Measurements from ENCODE around the gene ATG2A.

Gene ATG2A

GRCh38 chr11:64876835-64877341 lies 40.1 kb downstream of the ATG2A start:
- Histone ChIP-seq H3K9me3 (ENCODE audit: control insufficient read depth, insufficient read depth, low read length) (no peaks in the 10 kb centered on the region), H3K27me3 (ENCODE audit: control insufficient read depth, low read length) (no peaks in the 10 kb centered on the region), H3K4me3 (ENCODE audit: low read length) (peak overlapping the region; percentile 95), H3K9me2 (replicated peaks; ENCODE audit: control insufficient read depth, low read length) (no peaks in the 10 kb centered on the region), H4K20me1 (ENCODE audit: control insufficient read depth, insufficient read depth, low read depth, low read length) (peaks cover 18% of the 10 kb centered on the region; the same call in 1 of the 2 replicates), H3K27ac (ENCODE audit: low read depth, low read length) (peak overlapping the region; percentile 82), H3K4me2 (ENCODE audit: low read length) (peak overlapping the region; percentile 100), H3F3A (ENCODE audit: control insufficient read depth, insufficient read depth) (peaks cover 11% of the 10 kb centered on the region; the same call in 1 of the 2 replicates), H3K79me2 (ENCODE audit: control insufficient read depth, low read length) (peaks cover 72% of the 10 kb centered on the region), H3K36me3 (ENCODE audit: control insufficient read depth, low read length) (peaks cover 61% of the 10 kb centered on the region), H3K4me1 (ENCODE audit: control insufficient read depth, low read length) (peaks cover 77% of the 10 kb centered on the region)
- TF ChIP-seq EZH2phosphoT487 (IDR thresholded peaks at IDR 0.05; ENCODE audit: borderline replicate concordance, low read length) (no peak), CTCF (IDR thresholded peaks at IDR 0.05; ENCODE audit: low read depth, low read length, poor library complexity, severe bottlenecking) (no peak)

- Histone ChIP-seq H3F3A (ENCODE audit: control insufficient read depth, insufficient read depth) (peaks cover 11% of the 10 kb centered on the region; the same call in 1 of the 2 replicates), H3K9me2 (replicated peaks; ENCODE audit: control insufficient read depth, low read length) (no peaks in the 10 kb centered on the region), H3K9me3 (ENCODE audit: control insufficient read depth, insufficient read depth, low read length) (no peaks in the 10 kb centered on the region), H3K27me3 (ENCODE audit: control insufficient read depth, low read length) (no peaks in the 10 kb centered on the region), H3K27ac (ENCODE audit: low read depth, low read length) (peak overlapping the region; percentile 82), H3K79me2 (ENCODE audit: control insufficient read depth, low read length) (peaks cover 78% of the 10 kb centered on the region), H3K4me3 (ENCODE audit: low read length) (peak overlapping the region; percentile 95), H3K36me3 (ENCODE audit: control insufficient read depth, low read length) (peaks cover 67% of the 10 kb centered on the region), H4K20me1 (ENCODE audit: control insufficient read depth, insufficient read depth, low read depth, low read length) (peaks cover 18% of the 10 kb centered on the region; the same call in 1 of the 2 replicates), H3K4me2 (ENCODE audit: low read length) (peak overlapping the region; percentile 100), H3K4me1 (ENCODE audit: control insufficient read depth, low read length) (peaks cover 79% of the 10 kb centered on the region)
- TF ChIP-seq EZH2phosphoT487 (IDR thresholded peaks at IDR 0.05; ENCODE audit: borderline replicate concordance, low read length) (no peak), CTCF (IDR thresholded peaks at IDR 0.05; ENCODE audit: low read depth, low read length, poor library complexity, severe bottlenecking) (no peak)
Measured at GRCh38 chr11:64876229-64876750, 40.7 kb downstream of the ATG2A start.

GRCh38 chr11:64875369-64876228 lies 41.4 kb downstream of the ATG2A start:
- peak overlapping the region; percentile 82 for H3K27ac ChIP-seq (ENCODE audit: low read depth, low read length)

More at GRCh38 chr11:64875369-64876228, 41.4 kb downstream of the ATG2A start:
- Histone ChIP-seq H4K20me1 (ENCODE audit: control insufficient read depth, insufficient read depth, low read depth, low read length) (peaks cover 18% of the 10 kb centered on the region; the same call in 1 of the 2 replicates), H3K4me1 (ENCODE audit: control insufficient read depth, low read length) (peaks cover 79% of the 10 kb centered on the region), H3K4me3 (ENCODE audit: low read length) (peak overlapping the region; percentile 95), H3F3A (ENCODE audit: control insufficient read depth, insufficient read depth) (peaks cover 11% of the 10 kb centered on the region; the same call in 1 of the 2 replicates), H3K36me3 (ENCODE audit: control insufficient read depth, low read length) (peaks cover 74% of the 10 kb centered on the region), H3K79me2 (ENCODE audit: control insufficient read depth, low read length) (peaks cover 84% of the 10 kb centered on the region), H3K9me2 (replicated peaks; ENCODE audit: control insufficient read depth, low read length) (no peaks in the 10 kb centered on the region), H3K4me2 (ENCODE audit: low read length) (peak overlapping the region; percentile 100), H3K27me3 (ENCODE audit: control insufficient read depth, low read length) (no peaks in the 10 kb centered on the region), H3K9me3 (ENCODE audit: control insufficient read depth, insufficient read depth, low read length) (no peaks in the 10 kb centered on the region)
- TF ChIP-seq EZH2phosphoT487 (IDR thresholded peaks at IDR 0.05; ENCODE audit: borderline replicate concordance, low read length) (no peak), CTCF (IDR thresholded peaks at IDR 0.05; ENCODE audit: low read depth, low read length, poor library complexity, severe bottlenecking) (peak; percentile 17)

Measured in DOHH2 (cell line).